Endothelial cell of umbilical vein (primary cell): Measurements from ENCODE around the gene DDX3X. TPM values are rescaled to one million over a fixed set of nuclear protein-coding genes. Genes with fewer than 3 reads are reported as not detected.
A peak's percentile ranks its signal among the peaks of the same experiment; 100 is the strongest.

ENCODE experiments used
- BruUV-seq: library from RNA; stranded (reverse); fragments of 400-500 nt; replicated peaks from 2 replicates; lab custom pipeline; 2021; lab: Mats Ljungman, UMichigan
- CTCF ChIA-PET: fragments of 300-600, 350-600 bp; sonication (Branson Sonifier 250); formaldehyde crosslinking; loops from one replicate; lab custom pipeline; 2021; ENCODE audit warnings: antibody characterized with exemption, inconsistent platforms; lab: Charles Lee
- POLR2A ChIA-PET: fragments of 300-600, 350-600 bp; sonication (Branson Sonifier 250); formaldehyde crosslinking; loops from one replicate; lab custom pipeline; 2021; ENCODE audit warnings: antibody characterized with exemption, inconsistent platforms; lab: Charles Lee
- DNase-seq: peaks from one replicate; pipeline ENCODE4 v3.0.0-alpha.2; 2011; ENCODE audit warnings: low read depth, low spot score
- FAIRE-seq: peaks from 2 replicates; lab custom pipeline; 2011; peaks lifted over from hg19 to GRCh38; lab: Jason Lieb, UNC
- H2AFZ ChIP-seq: 2 replicates; pipeline ENCODE4 v1.6.0; 2012; ENCODE audit warnings: low read depth, low read length, control low read depth, inconsistent platforms
- H3K27ac ChIP-seq: 2 replicates; pipeline ENCODE4 v1.5.1; 2011; ENCODE audit warnings: low read depth, mild to moderate bottlenecking, control low read depth, low read length, moderate library complexity; ENCODE audit not compliant: insufficient read depth
- H3K27me3 ChIP-seq, 2 experiments: 2 replicates each; pipeline versions ENCODE4 v1.6.0 to v1.6.1; 2011; ENCODE audit warnings: low read length in 2 of 2, mixed read lengths in 1 of 2; ENCODE audit not compliant: control insufficient read depth in 2 of 2, insufficient read depth in 2 of 2
- H3K36me3 ChIP-seq, 2 experiments: 2 replicates in 1 of 2; 3 replicates in 1 of 2; pipeline ENCODE4 v1.5.1; 2011; ENCODE audit warnings: low read length in 2 of 2, mild to moderate bottlenecking in 1 of 2, moderate library complexity in 1 of 2; ENCODE audit not compliant: control insufficient read depth in 2 of 2, insufficient read depth in 2 of 2; ENCODE audit errors: extremely low read depth in 1 of 2
- H3K4me1 ChIP-seq: 3 replicates; pipeline ENCODE4 v1.5.1; 2011; ENCODE audit warnings: mild to moderate bottlenecking, low read length; ENCODE audit not compliant: control insufficient read depth, insufficient read depth; ENCODE audit errors: extremely low read depth
- H3K4me2 ChIP-seq: 2 replicates; pipeline ENCODE4 v1.6.1; 2011; ENCODE audit warnings: low read length, control low read depth, mixed read lengths; ENCODE audit not compliant: insufficient read depth
- H3K4me3 ChIP-seq, 3 experiments: fragments of 200-600 bp in 1 of 3; sonication (generic), shearing (Covaris generic) in 1 of 3; replicated peaks in 1 of 3; 2 replicates each; pipeline ENCODE4 v1.5.1; 2011 to 2016; ENCODE audit warnings: control low read depth in 3 of 3, low read length in 3 of 3, mild to moderate bottlenecking in 2 of 3, inconsistent platforms in 1 of 3, low read depth in 1 of 3, moderate library complexity in 1 of 3; ENCODE audit not compliant: insufficient read depth in 1 of 3
- H3K79me2 ChIP-seq: 2 replicates; pipeline ENCODE4 v1.6.0; 2012; ENCODE audit warnings: low read length, inconsistent platforms; ENCODE audit not compliant: control insufficient read depth, insufficient read depth
- H3K9ac ChIP-seq: replicated peaks from 2 replicates; pipeline ENCODE3; 2011; ENCODE audit warnings: low read length, control low read depth; ENCODE audit not compliant: insufficient read depth; ENCODE audit errors: extremely low read depth
- H3K9me1 ChIP-seq: replicated peaks from 3 replicates; pipeline ENCODE4 v1.6.0; 2011; ENCODE audit warnings: mild to moderate bottlenecking, low read length; ENCODE audit not compliant: control insufficient read depth, insufficient read depth; ENCODE audit errors: extremely low read depth
- H3K9me3 ChIP-seq: replicated peaks from 2 replicates; pipeline ENCODE4 v1.5.1; 2012; ENCODE audit warnings: low read length, inconsistent platforms; ENCODE audit not compliant: control insufficient read depth, insufficient read depth
- H4K20me1 ChIP-seq: replicated peaks from 2 replicates; pipeline ENCODE3; 2011; ENCODE audit warnings: mild to moderate bottlenecking, low read length; ENCODE audit not compliant: control insufficient read depth, insufficient read depth; ENCODE audit errors: extremely low read depth
- EZH2 ChIP-seq: IDR thresholded peaks from 2 replicates; pipeline ENCODE4 v1.6.1; 2012; ENCODE audit warnings: borderline replicate concordance, low read depth, mild to moderate bottlenecking, moderate library complexity, low read length, inconsistent platforms; ENCODE audit not compliant: severe bottlenecking
- FOS ChIP-seq: IDR thresholded peaks from 2 replicates; pipeline ENCODE4 v1.6.1; 2011; ENCODE audit warnings: mild to moderate bottlenecking, low read length, moderate library complexity, borderline replicate concordance; ENCODE audit not compliant: insufficient read depth
- GATA2 ChIP-seq: IDR thresholded peaks from 2 replicates; pipeline ENCODE4 v1.7.0; 2011; ENCODE audit warnings: low read depth, mild to moderate bottlenecking, moderate library complexity, mixed read lengths, low read length; ENCODE audit not compliant: insufficient read length, insufficient read depth
- JUN ChIP-seq: IDR thresholded peaks from 2 replicates; pipeline ENCODE4 v1.6.1; 2011; ENCODE audit warnings: borderline replicate concordance, low read depth; ENCODE audit not compliant: insufficient read length, insufficient read depth
- MYC ChIP-seq: IDR thresholded peaks from one replicate; pipeline ENCODE4 v1.6.1; 2011; ENCODE audit warnings: mild to moderate bottlenecking, low read depth, low read length
- POLR2A ChIP-seq: IDR thresholded peaks from 2 replicates; pipeline ENCODE4 v1.6.1; 2012; ENCODE audit warnings: low read depth, mild to moderate bottlenecking, control low read depth, low read length
- POLR2AphosphoS5 ChIP-seq: IDR thresholded peaks from 2 replicates; pipeline ENCODE4 v1.6.1; 2012; ENCODE audit warnings: low read depth, mild to moderate bottlenecking, control low read depth, low read length, moderate library complexity; ENCODE audit not compliant: insufficient read depth
- dilution Hi-C: fragments of 300-500 bp; cut with MboI; formaldehyde crosslinking; loops from one replicate; pipeline ENCODE4 v1.15.0; 2019; ENCODE audit warnings: low sequenced_read_pairs; ENCODE audit not compliant: extremely low pct_ligation_motif_present
- intact Hi-C: fragments of 100-400 bp; cut with micrococcal nuclease; formaldehyde crosslinking; loops from one replicate; pipeline ENCODE4 v1.10.0; 2022
- polyA plus RNA-seq, 4 experiments: library from polyadenylated mRNA; depleted of rRNA in 3 of 4; stranded (reverse) in 3 of 4; unstranded in 1 of 4; fragments of >200 nt; gene quantifications; 2 replicates each; pipeline versions ENCODE4 v1.2.1 to v1.2.3, GENCODE V29; 2011 to 2012; ENCODE audit warnings: missing spikeins in 1 of 4
- total RNA-seq: library from RNA; stranded (reverse); gene quantifications from 2 replicates; pipeline ENCODE4 v1.2.3, GENCODE V29; 2021
- TF ChIP-seq, protein P1 (sequence below): IDR thresholded peaks from 2 replicates; pipeline ENCODE4 v1.6.1; 2011; ENCODE audit not compliant: insufficient read depth, insufficient read length
- TF ChIP-seq, protein P2 (sequence below), 2 donors: IDR thresholded peaks; 1 replicate in 1 of 2; 2 replicates in 1 of 2; pipeline ENCODE4 v1.5.1; 2011; ENCODE audit warnings: low read length in 2 of 2, mild to moderate bottlenecking in 2 of 2, moderate library complexity in 2 of 2, control low read depth in 1 of 2, inconsistent platforms in 1 of 2, low read depth in 1 of 2; ENCODE audit not compliant: insufficient read depth in 1 of 2; ENCODE audit errors: extremely low read depth in 1 of 2

Gene DDX3X
- total and polyA plus RNA-seq, 2 donors (not counting 3 experiments of a cell fraction or from before 2014, with no cell fraction given), result 48.5 to 300 TPM

- dilution Hi-C loops (no loop called here), intact Hi-C loops (loop anchor here (2.0 to 10.0 kb wide), 3 partner anchors 108 to 250 kb away; partner anchors contain the start of gene USP9X)
- Histone ChIP-seq H3K4me1 (peaks cover 13% of the 10 kb centered on the region), H3K9me3 (no peaks in the 10 kb centered on the region), H3K4me3 (peak overlapping the region; percentile 69 to 95 (median 87)), H3K36me3 (no peaks in the 10 kb centered on the region), H2AFZ (no peak overlapping the region), H3K9me1 (no peaks in the 10 kb centered on the region), H3K79me2 (peaks cover 56% of the 10 kb centered on the region), H3K4me2 (peak overlapping the region; percentile 91), H3K27me3 (no peaks in the 10 kb centered on the region), H3K9ac (peak overlapping the region; percentile 97), H3K27ac (peak overlapping the region; percentile 96), H4K20me1 (peaks cover 11% of the 10 kb centered on the region)
- TF ChIP-seq, protein P1, sequence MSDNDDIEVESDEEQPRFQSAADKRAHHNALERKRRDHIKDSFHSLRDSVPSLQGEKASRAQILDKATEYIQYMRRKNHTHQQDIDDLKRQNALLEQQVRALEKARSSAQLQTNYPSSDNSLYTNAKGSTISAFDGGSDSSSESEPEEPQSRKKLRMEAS, result no peak
- TF ChIP-seq GATA2, result no peak
- TF ChIP-seq POLR2A, result no peak
- TF ChIP-seq EZH2, result no peak
- TF ChIP-seq, protein P2, sequence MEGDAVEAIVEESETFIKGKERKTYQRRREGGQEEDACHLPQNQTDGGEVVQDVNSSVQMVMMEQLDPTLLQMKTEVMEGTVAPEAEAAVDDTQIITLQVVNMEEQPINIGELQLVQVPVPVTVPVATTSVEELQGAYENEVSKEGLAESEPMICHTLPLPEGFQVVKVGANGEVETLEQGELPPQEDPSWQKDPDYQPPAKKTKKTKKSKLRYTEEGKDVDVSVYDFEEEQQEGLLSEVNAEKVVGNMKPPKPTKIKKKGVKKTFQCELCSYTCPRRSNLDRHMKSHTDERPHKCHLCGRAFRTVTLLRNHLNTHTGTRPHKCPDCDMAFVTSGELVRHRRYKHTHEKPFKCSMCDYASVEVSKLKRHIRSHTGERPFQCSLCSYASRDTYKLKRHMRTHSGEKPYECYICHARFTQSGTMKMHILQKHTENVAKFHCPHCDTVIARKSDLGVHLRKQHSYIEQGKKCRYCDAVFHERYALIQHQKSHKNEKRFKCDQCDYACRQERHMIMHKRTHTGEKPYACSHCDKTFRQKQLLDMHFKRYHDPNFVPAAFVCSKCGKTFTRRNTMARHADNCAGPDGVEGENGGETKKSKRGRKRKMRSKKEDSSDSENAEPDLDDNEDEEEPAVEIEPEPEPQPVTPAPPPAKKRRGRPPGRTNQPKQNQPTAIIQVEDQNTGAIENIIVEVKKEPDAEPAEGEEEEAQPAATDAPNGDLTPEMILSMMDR (IDR thresholded peaks at IDR 0.05; ENCODE audit: extremely low read depth in 1 of 2, insufficient read depth in 1 of 2, low read depth in 1 of 2, low read length in 2 of 2), result no peak
- TF ChIP-seq POLR2AphosphoS5, result no peak
- TF ChIP-seq JUN, result no peak
- TF ChIP-seq FOS, result no peak
- TF ChIP-seq MYC, result no peak
- peak; percentile 52 for DNase-seq
- no peak for FAIRE-seq
- ChIA-PET CTCF (no interaction called here), POLR2A (no interaction called here)
- TSS peak; percentile 43 for BruUV-seq
Observed at GRCh38 chrX:41334363-41335197, 618 bp downstream of the DDX3X start.
